ENCODE measurements around the gene NME9.

The NME9 gene

DNA sequence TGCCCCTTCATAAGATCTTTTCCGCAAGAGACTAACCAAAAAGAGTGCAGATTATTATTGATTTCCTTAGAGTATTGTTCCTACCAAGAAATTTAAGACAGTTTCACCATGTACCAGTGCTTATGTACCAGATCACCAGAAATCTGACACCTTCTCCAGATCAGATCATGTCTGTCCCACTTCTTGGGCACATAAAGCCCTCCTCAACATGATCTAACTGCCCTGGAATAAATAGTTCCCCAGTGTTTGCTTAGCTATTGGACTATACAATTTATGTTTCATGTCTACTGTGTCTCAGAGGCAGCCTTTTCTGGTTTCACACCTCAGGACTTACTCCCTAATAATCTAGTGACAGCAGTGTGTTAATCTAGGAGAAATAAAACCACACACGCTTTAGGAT lies 46.8 kb downstream of the NME9 start:
- TF ChIP-seq EP300 (IDR thresholded peaks at IDR 0.05; ENCODE audit: borderline replicate concordance) (no peak), TAF1 (IDR thresholded peaks at IDR 0.05; ENCODE audit: low read depth) (no peak), FOXM1 (IDR thresholded peaks at IDR 0.05; ENCODE audit: borderline replicate concordance, low read depth) (no peak), NFIC (IDR thresholded peaks at IDR 0.05) (no peak), ZBTB7A (IDR thresholded peaks at IDR 0.05; ENCODE audit: low read depth) (no peak), TCF12 (IDR thresholded peaks at IDR 0.05; ENCODE audit: low read depth) (no peak), YY1 (IDR thresholded peaks at IDR 0.05; ENCODE audit: low read depth) (no peak), CEBPB (IDR thresholded peaks at IDR 0.05) (no peak), TEAD4 (IDR thresholded peaks at IDR 0.05) (no peak), EGR1 (IDR thresholded peaks at IDR 0.05) (no peak), CREB1 (IDR thresholded peaks at IDR 0.05; ENCODE audit: low read depth) (no peak), RAD21 (IDR thresholded peaks at IDR 0.05; ENCODE audit: low read depth) (no peak)
- TF ChIP-seq, protein P1, sequence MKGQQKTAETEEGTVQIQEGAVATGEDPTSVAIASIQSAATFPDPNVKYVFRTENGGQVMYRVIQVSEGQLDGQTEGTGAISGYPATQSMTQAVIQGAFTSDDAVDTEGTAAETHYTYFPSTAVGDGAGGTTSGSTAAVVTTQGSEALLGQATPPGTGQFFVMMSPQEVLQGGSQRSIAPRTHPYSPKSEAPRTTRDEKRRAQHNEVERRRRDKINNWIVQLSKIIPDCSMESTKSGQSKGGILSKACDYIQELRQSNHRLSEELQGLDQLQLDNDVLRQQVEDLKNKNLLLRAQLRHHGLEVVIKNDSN (IDR thresholded peaks at IDR 0.05) = no peak
- TF ChIP-seq, protein P2, sequence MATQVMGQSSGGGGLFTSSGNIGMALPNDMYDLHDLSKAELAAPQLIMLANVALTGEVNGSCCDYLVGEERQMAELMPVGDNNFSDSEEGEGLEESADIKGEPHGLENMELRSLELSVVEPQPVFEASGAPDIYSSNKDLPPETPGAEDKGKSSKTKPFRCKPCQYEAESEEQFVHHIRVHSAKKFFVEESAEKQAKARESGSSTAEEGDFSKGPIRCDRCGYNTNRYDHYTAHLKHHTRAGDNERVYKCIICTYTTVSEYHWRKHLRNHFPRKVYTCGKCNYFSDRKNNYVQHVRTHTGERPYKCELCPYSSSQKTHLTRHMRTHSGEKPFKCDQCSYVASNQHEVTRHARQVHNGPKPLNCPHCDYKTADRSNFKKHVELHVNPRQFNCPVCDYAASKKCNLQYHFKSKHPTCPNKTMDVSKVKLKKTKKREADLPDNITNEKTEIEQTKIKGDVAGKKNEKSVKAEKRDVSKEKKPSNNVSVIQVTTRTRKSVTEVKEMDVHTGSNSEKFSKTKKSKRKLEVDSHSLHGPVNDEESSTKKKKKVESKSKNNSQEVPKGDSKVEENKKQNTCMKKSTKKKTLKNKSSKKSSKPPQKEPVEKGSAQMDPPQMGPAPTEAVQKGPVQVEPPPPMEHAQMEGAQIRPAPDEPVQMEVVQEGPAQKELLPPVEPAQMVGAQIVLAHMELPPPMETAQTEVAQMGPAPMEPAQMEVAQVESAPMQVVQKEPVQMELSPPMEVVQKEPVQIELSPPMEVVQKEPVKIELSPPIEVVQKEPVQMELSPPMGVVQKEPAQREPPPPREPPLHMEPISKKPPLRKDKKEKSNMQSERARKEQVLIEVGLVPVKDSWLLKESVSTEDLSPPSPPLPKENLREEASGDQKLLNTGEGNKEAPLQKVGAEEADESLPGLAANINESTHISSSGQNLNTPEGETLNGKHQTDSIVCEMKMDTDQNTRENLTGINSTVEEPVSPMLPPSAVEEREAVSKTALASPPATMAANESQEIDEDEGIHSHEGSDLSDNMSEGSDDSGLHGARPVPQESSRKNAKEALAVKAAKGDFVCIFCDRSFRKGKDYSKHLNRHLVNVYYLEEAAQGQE (IDR thresholded peaks at IDR 0.05; ENCODE audit: low read depth) = no peak
- TF ChIP-seq, protein P3, sequence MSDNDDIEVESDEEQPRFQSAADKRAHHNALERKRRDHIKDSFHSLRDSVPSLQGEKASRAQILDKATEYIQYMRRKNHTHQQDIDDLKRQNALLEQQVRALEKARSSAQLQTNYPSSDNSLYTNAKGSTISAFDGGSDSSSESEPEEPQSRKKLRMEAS (IDR thresholded peaks at IDR 0.05) = no peak

DNA sequence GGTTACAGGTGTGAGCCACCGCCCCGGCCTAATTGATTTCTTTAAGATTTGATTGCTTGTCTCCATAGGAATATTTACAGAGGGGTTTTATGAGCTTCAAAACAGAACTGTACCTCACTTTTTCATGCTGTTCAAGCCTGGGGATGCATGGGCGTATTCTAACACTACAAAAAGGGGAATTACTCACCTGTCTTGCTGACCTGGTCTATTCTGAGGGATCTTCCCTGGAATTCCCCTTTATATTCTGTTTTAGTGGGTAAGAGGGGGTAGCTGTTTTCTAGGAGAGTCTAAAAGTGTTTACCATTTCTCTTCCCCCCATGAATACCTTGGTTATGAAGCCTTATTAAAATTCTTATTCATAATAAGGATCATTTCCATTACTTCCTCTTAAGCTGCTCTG lies 48.1 kb downstream of the NME9 start:
- TF ChIP-seq CEBPB (IDR thresholded peaks at IDR 0.05) (no peak), EGR1 (IDR thresholded peaks at IDR 0.05) (no peak), TEAD4 (IDR thresholded peaks at IDR 0.05) (no peak), NFIC (IDR thresholded peaks at IDR 0.05) (no peak), FOXM1 (IDR thresholded peaks at IDR 0.05; ENCODE audit: borderline replicate concordance, low read depth) (no peak), YY1 (IDR thresholded peaks at IDR 0.05; ENCODE audit: low read depth) (no peak)
- TF ChIP-seq, protein P3 (IDR thresholded peaks at IDR 0.05) = no peak
- TF ChIP-seq, protein P1 (IDR thresholded peaks at IDR 0.05) = no peak
- TF ChIP-seq, protein P2 (IDR thresholded peaks at IDR 0.05; ENCODE audit: low read depth) = no peak

DNA sequence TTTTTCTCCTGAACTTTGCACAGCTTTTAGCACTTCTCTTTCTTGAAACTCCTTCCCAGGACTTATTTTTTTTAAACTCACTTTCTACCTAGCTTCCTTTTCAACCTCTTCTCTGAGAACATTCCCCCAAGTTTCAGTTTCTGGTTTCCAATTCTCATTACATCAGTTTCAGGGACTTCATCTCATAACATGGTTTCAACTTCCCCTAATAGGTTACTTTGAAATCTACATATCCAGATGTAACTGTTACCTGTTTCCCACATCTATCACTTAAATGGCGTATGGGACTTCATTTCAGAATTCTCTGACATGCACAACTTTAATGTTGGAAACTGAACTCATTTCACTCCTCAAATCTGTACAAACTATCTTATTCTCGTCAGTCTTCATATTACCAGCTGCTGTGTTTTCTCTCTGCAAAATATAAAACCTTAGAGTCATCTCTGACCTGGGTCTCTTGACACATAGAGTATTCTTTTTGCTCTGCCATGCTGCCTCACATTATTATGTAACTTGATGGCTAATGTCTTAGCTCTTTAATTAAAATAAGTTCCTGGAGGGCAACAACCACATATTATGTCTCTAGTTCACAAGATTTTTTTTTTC lies 58.4 kb downstream of the NME9 start:
- no peak for TF ChIP-seq CREB1 (IDR thresholded peaks at IDR 0.05; ENCODE audit: low read depth)
- no peak for TF ChIP-seq YY1 (IDR thresholded peaks at IDR 0.05; ENCODE audit: low read depth)
- TF ChIP-seq TCF12 (IDR thresholded peaks at IDR 0.05; ENCODE audit: low read depth) = no peak
- TF ChIP-seq NFIC (IDR thresholded peaks at IDR 0.05) = no peak
- TF ChIP-seq, protein P3 (IDR thresholded peaks at IDR 0.05) = no peak
- TF ChIP-seq EP300 (IDR thresholded peaks at IDR 0.05; ENCODE audit: borderline replicate concordance) = no peak
- TF ChIP-seq TEAD4 (IDR thresholded peaks at IDR 0.05) = no peak
- TF ChIP-seq ZBTB7A (IDR thresholded peaks at IDR 0.05; ENCODE audit: low read depth) = no peak
- TF ChIP-seq CEBPB (IDR thresholded peaks at IDR 0.05) = no peak
- TF ChIP-seq, protein P1 (IDR thresholded peaks at IDR 0.05) = no peak
- no peak for TF ChIP-seq FOXM1 (IDR thresholded peaks at IDR 0.05; ENCODE audit: borderline replicate concordance, low read depth)
- no peak for TF ChIP-seq RAD21 (IDR thresholded peaks at IDR 0.05; ENCODE audit: low read depth)
- TF ChIP-seq, protein P2 (IDR thresholded peaks at IDR 0.05; ENCODE audit: low read depth) = no peak
- no peak for TF ChIP-seq EGR1 (IDR thresholded peaks at IDR 0.05)
- TF ChIP-seq TAF1 (IDR thresholded peaks at IDR 0.05; ENCODE audit: low read depth) = no peak
